ENCODE results near the gene PEAK3. TPM values are rescaled to one million over a fixed set of nuclear protein-coding genes. Genes with fewer than 3 reads are reported as not detected.

Gene PEAK3
- polyA plus RNA-seq, 3 donors = 0.04 to 0.08 (median 0.04) TPM

DNA sequence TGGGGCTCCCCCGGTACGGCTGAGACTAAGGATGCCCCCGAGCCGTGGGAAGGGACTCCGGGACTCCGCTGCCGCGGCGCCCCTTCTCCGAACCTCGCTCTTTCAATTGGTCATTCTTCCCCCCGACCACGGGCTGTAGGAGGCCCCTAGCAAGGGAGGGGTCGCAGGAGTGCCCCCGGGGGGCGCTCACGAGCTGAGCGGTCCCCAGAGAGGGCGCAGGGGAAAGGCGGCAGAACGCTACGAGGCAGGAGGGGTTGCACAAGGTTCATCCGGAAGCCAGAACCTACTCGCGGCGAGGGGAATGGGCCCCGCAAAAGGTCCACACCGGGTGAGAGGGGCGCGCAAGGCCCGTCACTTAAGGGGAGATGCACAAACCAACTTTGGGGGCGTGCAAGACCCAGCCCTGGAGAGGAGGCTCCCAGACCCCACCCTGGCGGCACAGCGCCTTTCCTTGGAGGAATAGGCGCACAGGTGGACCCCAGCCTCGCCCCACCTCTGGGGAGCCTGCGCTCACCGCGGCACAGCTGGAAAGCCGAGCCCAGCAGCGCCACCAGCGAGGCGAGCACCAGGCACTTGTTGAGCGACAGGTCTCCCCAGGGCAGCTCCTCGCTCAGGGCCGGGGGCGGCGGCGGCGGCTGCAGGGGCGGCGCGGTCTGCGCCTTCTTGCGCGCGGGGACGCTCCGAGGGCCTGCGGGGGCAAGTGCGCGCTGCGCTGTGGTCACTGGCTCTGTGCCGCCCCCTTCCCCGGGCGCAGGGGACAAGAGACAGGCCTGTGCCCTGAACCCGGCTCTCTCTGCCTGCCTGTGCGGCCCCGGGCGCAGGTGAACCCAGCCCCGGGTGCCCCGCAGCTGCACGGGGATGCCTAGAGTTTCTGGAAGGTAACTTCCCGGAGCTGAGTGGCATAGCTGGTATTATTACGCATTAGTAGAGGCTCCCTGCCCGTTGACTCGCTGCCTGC is 28.6 kb downstream of the PEAK3 start:
- no peak for DNase-seq (ENCODE audit: low read depth in 3 of 3, low spot score in 2 of 3)

GRCh38 chr19:2252797-2253105 is 29.2 kb downstream of the PEAK3 start:
- no peak for DNase-seq (ENCODE audit: low read depth in 3 of 3, low spot score in 2 of 3)

- DNase-seq (ENCODE audit: low read depth in 3 of 3, low spot score in 2 of 3) = no peak
Observed at GRCh38 chr19:2252055-2252796, 29.7 kb downstream of the PEAK3 start.

GRCh38 chr19:2251106-2252054 is 30.6 kb downstream of the PEAK3 start:
- no peak for DNase-seq (ENCODE audit: low read depth in 3 of 3, low spot score in 2 of 3)

DNA sequence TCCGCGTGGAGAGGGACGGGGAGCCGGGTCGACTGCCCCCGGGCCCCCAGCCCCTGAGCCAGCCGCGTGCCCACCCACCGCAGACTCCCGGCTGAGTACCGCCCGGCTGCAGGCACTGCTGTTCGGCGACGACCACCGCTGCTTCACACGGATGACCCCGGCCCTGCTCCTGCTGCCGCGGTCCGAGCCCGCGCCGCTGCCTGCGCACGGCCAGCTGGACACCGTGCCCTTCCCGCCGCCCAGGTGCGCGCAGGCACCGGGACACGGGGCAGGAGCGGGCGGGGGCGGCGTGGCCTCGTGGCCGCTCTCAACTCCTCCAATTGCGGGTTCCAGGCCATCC is 31.2 kb downstream of the PEAK3 start:
- no peak for DNase-seq (ENCODE audit: low read depth in 3 of 3, low spot score in 2 of 3)

- no peak for DNase-seq (ENCODE audit: low read depth in 3 of 3, low spot score in 2 of 3)
Observed at GRCh38 chr19:2249880-2250765, 31.9 kb downstream of the PEAK3 start.

DNA sequence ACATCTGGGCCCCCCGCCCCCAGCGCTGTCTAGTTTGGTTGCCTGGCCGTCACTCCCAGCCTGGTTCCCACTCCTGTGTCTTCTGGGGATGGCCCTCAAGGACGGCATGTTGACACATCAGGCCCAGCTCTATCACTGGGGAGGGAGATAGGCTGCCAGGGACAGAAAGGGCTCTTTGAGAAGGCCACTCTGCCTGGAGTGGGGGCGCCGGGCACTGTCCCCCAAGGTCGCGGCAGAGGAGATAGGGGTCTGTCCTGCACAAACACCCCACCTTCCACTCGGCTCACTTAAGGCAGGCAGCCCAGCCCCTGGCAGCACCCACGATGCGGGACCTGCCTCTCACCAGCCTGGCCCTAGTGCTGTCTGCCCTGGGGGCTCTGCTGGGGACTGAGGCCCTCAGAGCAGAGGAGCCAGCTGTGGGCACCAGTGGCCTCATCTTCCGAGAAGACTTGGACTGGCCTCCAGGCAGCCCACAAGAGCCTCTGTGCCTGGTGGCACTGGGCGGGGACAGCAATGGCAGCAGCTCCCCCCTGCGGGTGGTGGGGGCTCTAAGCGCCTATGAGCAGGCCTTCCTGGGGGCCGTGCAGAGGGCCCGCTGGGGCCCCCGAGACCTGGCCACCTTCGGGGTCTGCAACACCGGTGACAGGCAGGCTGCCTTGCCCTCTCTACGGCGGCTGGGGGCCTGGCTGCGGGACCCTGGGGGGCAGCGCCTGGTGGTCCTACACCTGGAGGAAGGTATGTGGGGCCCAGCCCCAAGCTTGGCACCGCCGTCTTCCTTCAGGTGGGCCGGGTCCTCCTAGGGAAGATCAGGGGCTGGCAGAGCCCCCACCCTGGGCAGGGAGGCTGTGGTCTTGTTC is 32.7 kb downstream of the PEAK3 start, which contains the start of gene AMH:
AMH (plus strand) TSS at position 314 of the 857 bp plus-strand sequence; CDS start at position 324, 10 bp downstream.
- DNase-seq (ENCODE audit: low read depth in 3 of 3, low spot score in 2 of 3) = no peak

- DNase-seq (ENCODE audit: low read depth in 3 of 3, low spot score in 2 of 3) = no peak
Observed at GRCh38 chr19:2248136-2249009, 33.6 kb downstream of the PEAK3 start.

GRCh38 chr19:2247433-2248101 is 34.4 kb downstream of the PEAK3 start:
- no peak for DNase-seq (ENCODE audit: low read depth in 3 of 3, low spot score in 2 of 3)

DNA sequence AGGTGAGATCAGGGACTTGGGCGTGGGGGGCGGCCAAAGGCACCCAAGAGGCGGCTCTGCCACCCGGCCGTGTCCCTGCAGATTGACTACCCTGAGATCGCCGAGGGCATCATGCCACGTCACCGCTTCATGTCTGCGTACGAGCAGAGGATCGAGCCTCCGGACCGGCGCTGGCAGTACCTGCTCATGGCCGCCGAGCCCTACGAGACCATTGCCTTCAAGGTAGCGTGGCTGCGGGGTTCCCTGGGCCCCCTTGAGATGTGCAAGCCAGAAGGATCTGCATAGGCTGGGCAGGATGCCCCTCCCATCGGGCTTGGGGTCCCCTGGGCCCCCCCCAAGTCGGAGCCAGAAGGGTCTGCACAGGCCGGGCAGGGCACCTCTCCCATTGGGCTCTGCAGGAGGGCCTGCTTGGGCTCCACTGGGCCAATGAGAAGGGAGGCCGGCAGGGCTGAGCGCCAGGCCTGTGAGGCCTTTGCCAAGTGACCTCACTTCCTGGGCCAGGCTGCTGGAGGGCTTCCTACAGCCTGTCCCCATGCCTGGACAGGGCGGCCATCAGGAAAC is 35.1 kb downstream of the PEAK3 start:
- DNase-seq (ENCODE audit: low read depth in 3 of 3, low spot score in 2 of 3) = no peak

DNA sequence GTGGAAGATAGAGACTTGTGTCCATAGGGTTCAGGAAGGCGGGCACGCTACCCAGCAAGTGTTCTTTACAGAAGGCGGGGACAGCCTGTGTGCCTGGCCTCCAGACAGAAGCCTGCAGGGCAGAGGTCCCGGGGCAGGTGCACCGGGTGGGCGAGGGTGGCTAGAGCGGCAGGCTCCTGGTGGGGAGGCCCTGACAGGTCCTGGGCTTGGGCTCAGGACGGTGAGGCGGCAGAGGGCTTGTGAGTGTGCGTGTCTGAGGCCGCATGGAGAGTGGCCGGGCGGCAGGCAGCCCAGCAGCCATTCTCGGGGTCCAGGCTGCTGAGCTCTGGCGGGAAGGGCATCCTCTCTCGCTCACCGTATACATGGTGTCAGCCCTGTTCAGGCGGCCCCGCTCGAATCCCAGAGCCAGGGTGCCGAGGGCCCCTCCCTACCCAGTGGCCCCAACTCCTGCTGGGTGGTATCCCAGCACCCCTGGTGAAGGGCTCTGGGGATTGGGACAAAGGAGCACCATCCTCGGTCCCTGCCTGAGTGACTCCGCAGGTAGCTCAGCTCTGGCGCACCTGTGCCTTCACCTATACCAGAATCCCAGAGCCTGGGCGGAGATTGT is 35.9 kb downstream of the PEAK3 start:
- DNase-seq (ENCODE audit: low read depth in 3 of 3, low spot score in 2 of 3) = no peak

GRCh38 chr19:2245273-2245672 is 36.7 kb downstream of the PEAK3 start:
- DNase-seq (ENCODE audit: low read depth in 3 of 3, low spot score in 2 of 3) = no peak

GRCh38 chr19:2244486-2244885 is 37.5 kb downstream of the PEAK3 start:
- no peak for DNase-seq (ENCODE audit: low read depth in 3 of 3, low spot score in 2 of 3)

GRCh38 chr19:2244125-2244411 is 37.9 kb downstream of the PEAK3 start:
- no peak for DNase-seq (ENCODE audit: low read depth in 3 of 3, low spot score in 2 of 3)

- DNase-seq (ENCODE audit: low read depth in 3 of 3, low spot score in 2 of 3) = no peak
Observed at GRCh38 chr19:2243274-2244124, 38.5 kb downstream of the PEAK3 start.

GRCh38 chr19:2242816-2243215 is 39.2 kb downstream of the PEAK3 start:
- DNase-seq (ENCODE audit: low read depth in 3 of 3, low spot score in 2 of 3) = no peak

All from right renal cortex interstitium (tissue), 3 donors.